Activated CD4-positive, CD25-positive, alpha-beta regulatory T cell (primary cell): ENCODE measurements around the gene PLEKHA7.
A peak's percentile ranks its signal among the peaks of the same experiment; 100 is the strongest.

Experiments used
- DNase-seq, 4 experiments: peaks; one replicate each; lab custom pipeline; 2025; lab: John Stamatoyannopoulos, UW

The PLEKHA7 gene

GRCh38 chr11:16770016-16770415 is 244.2 kb downstream of the PLEKHA7 start:
- DNase-seq, result no peak

- no peak for DNase-seq
These were observed 244.8 kb downstream of the PLEKHA7 start for GRCh38 chr11:16769386-16769785.

- no peak for DNase-seq
These were observed 246.3 kb downstream of the PLEKHA7 start for GRCh38 chr11:16767957-16768356.

GRCh38 chr11:16767137-16767536 is 247.1 kb downstream of the PLEKHA7 start:
- DNase-seq, result no peak

- no peak for DNase-seq
These were observed 249.3 kb downstream of the PLEKHA7 start for GRCh38 chr11:16764888-16765287.

GRCh38 chr11:16763746-16764145 is 250.5 kb downstream of the PLEKHA7 start:
- DNase-seq, result no peak

- DNase-seq, result no peak
These were observed 254.2 kb downstream of the PLEKHA7 start for GRCh38 chr11:16759857-16760508.

GRCh38 chr11:16758382-16759024 is 255.7 kb downstream of the PLEKHA7 start:
- no peak for DNase-seq

GRCh38 chr11:16750417-16750816 is 263.8 kb downstream of the PLEKHA7 start:
- DNase-seq, result no peak

- no peak for DNase-seq
These were observed 264.5 kb downstream of the PLEKHA7 start for GRCh38 chr11:16749666-16750065.

- no peak for DNase-seq
These were observed 265.1 kb downstream of the PLEKHA7 start for GRCh38 chr11:16749092-16749491.

GRCh38 chr11:16745950-16746605 is 268.1 kb downstream of the PLEKHA7 start:
- DNase-seq, result no peak

- DNase-seq, result no peak
These were observed 270.0 kb downstream of the PLEKHA7 start for GRCh38 chr11:16744128-16744725.

GRCh38 chr11:16743478-16743877 is 270.7 kb downstream of the PLEKHA7 start:
- no peak for DNase-seq

- no peak for DNase-seq
These were observed 272.7 kb downstream of the PLEKHA7 start for GRCh38 chr11:16741473-16741872.

GRCh38 chr11:16738947-16739815 is 275.0 kb downstream of the PLEKHA7 start:
- DNase-seq, result no peak

GRCh38 chr11:16738193-16738946 is 275.8 kb downstream of the PLEKHA7 start, which contains the start of gene C11orf58:
C11orf58 (plus strand) TSS chr11:16738647; CDS start chr11:16738779, 132 bp downstream.
- DNase-seq, result peak; percentile 90 to 93 (median 90)

GRCh38 chr11:16737818-16738192 is 276.4 kb downstream of the PLEKHA7 start:
- no peak for DNase-seq
